Renal pelvis (tissue), 4 donors: ENCODE results near the gene FAM13A. TPM values are rescaled to one million over a fixed set of nuclear protein-coding genes. Genes with fewer than 3 reads are reported as not detected.
"Not testable (repeated sequence)": the region's sequence is repeated elsewhere in the genome, so short reads cannot be mapped to it uniquely, and the experiment has no call there.

ENCODE experiments used
- DNase-seq: peaks from one replicate; pipeline ENCODE4 v3.0.0-alpha.2; 2013
- polyA plus RNA-seq, 3 donors: library from polyadenylated mRNA; unstranded; fragments of 120-200 nt; gene quantifications; one replicate each; pipeline ENCODE4 v1.2.1, GENCODE V29; 2013; ENCODE audit not compliant: insufficient read length in 3 of 3

Gene FAM13A
- polyA plus RNA-seq, 3 donors: 29.8 to 37.6 (median 36.9) TPM

- no peak for DNase-seq
Measured at GRCh38 chr4:89001647-89002445, 55.1 kb downstream of the FAM13A start.

- no peak for DNase-seq
Measured at GRCh38 chr4:89000844-89001360, 56.1 kb downstream of the FAM13A start.

- no peak for DNase-seq
Measured at GRCh38 chr4:89000382-89000781, 56.6 kb downstream of the FAM13A start.

GRCh38 chr4:88999392-88999930 lies 57.5 kb downstream of the FAM13A start:
- no peak for DNase-seq

- DNase-seq: no peak
Measured at GRCh38 chr4:88998891-88999290, 58.1 kb downstream of the FAM13A start.

- DNase-seq: no peak
Measured at GRCh38 chr4:88998001-88998400, 59.0 kb downstream of the FAM13A start.

- DNase-seq: no peak
Measured at GRCh38 chr4:88995874-88996273, 61.1 kb downstream of the FAM13A start.

- DNase-seq: not testable (repeated sequence)
Measured at GRCh38 chr4:88995257-88995656, 61.7 kb downstream of the FAM13A start.

GRCh38 chr4:88993246-88993645 lies 63.7 kb downstream of the FAM13A start:
- no peak for DNase-seq

- no peak for DNase-seq
Measured at GRCh38 chr4:88991746-88992145, 65.2 kb downstream of the FAM13A start.

- no peak for DNase-seq
Measured at GRCh38 chr4:88989990-88990389, 67.0 kb downstream of the FAM13A start.

- no peak for DNase-seq
Measured at GRCh38 chr4:88985088-88985773, 71.8 kb downstream of the FAM13A start.

GRCh38 chr4:88982757-88983156 lies 74.2 kb downstream of the FAM13A start:
- DNase-seq: no peak

GRCh38 chr4:88981993-88982392 lies 75.0 kb downstream of the FAM13A start:
- DNase-seq: no peak

GRCh38 chr4:88981556-88981955 lies 75.4 kb downstream of the FAM13A start:
- no peak for DNase-seq

GRCh38 chr4:88979276-88979675 lies 77.7 kb downstream of the FAM13A start:
- DNase-seq: no peak

GRCh38 chr4:88976775-88977035 lies 80.3 kb downstream of the FAM13A start:
- no peak for DNase-seq

GRCh38 chr4:88975958-88976774 lies 80.8 kb downstream of the FAM13A start:
- DNase-seq: peak; percentile 27

- no peak for DNase-seq
Measured at GRCh38 chr4:88971536-88971935, 85.4 kb downstream of the FAM13A start.

GRCh38 chr4:88969746-88970145 lies 87.2 kb downstream of the FAM13A start:
- DNase-seq: no peak

- no peak for DNase-seq
Measured at GRCh38 chr4:88969271-88969670, 87.7 kb downstream of the FAM13A start.

- no peak for DNase-seq
Measured at GRCh38 chr4:88967883-88968331, 89.1 kb downstream of the FAM13A start.
